Stimulated activated CD4-positive, alpha-beta T cell treated with anti-CD3 and anti-CD28 coated beads, Interleukin-2, amount 100 ng/mL, for 4 hours (primary cell): ENCODE data around the gene LCE3B.
A peak's percentile ranks its signal among the peaks of the same experiment; 100 is the strongest.
"Not testable (repeated sequence)": the region's sequence is repeated elsewhere in the genome, so short reads cannot be mapped to it uniquely, and the experiment has no call there.

Experiments
- DNase-seq: peaks from one replicate; pipeline ENCODE4 v3.0.0-alpha.2; 2020; ENCODE audit warnings: low read depth

Gene LCE3B

GRCh38 chr1:152613511-152613910, at the start of gene LCE3B:
LCE3B (plus strand) TSS chr1:152613811; CDS start chr1:152613811, 0 bp downstream.
- DNase-seq: no peak

GRCh38 chr1:152565115-152565514, 48.5 kb upstream of the LCE3B start:
- DNase-seq: no peak

GRCh38 chr1:152565535-152566215, 47.9 kb upstream of the LCE3B start:
- no peak for DNase-seq

GRCh38 chr1:152566681-152567080, 46.9 kb upstream of the LCE3B start, which contains the start of gene LCE3E:
LCE3E (minus strand) TSS chr1:152566780; CDS start chr1:152566208, 572 bp downstream.
- DNase-seq: no peak

- DNase-seq: no peak
Measured at GRCh38 chr1:152577168-152577567, 36.4 kb upstream of the LCE3B start.

GRCh38 chr1:152579526-152579925, 34.1 kb upstream of the LCE3B start:
- DNase-seq: not testable (repeated sequence)

GRCh38 chr1:152580433-152580832, 33.2 kb upstream of the LCE3B start, which contains the start of gene LCE3D:
LCE3D (minus strand) TSS chr1:152580516; CDS start chr1:152579936, 580 bp downstream.
- DNase-seq: no peak

- no peak for DNase-seq
Measured at GRCh38 chr1:152582647-152583046, 31.0 kb upstream of the LCE3B start.

GRCh38 chr1:152585586-152585985, 28.0 kb upstream of the LCE3B start:
- DNase-seq: no peak

- no peak for DNase-seq
Measured at GRCh38 chr1:152596986-152597385, 16.6 kb upstream of the LCE3B start.

GRCh38 chr1:152599934-152600333, 13.7 kb upstream of the LCE3B start, which contains the start of gene LCE3C:
LCE3C (plus strand) TSS chr1:152600234; CDS start chr1:152600732, 498 bp downstream.
- no peak for DNase-seq

GRCh38 chr1:152621993-152622392, 8.4 kb downstream of the LCE3B start:
- no peak for DNase-seq

GRCh38 chr1:152622803-152623202, 9.2 kb downstream of the LCE3B start, which contains the start of gene LCE3A:
LCE3A (minus strand) TSS chr1:152623103; CDS start chr1:152623103, 0 bp downstream.
- no peak for DNase-seq

- DNase-seq: no peak
Measured at GRCh38 chr1:152623203-152623844, 9.7 kb downstream of the LCE3B start.

- no peak for DNase-seq
Measured at GRCh38 chr1:152626744-152627143, 13.1 kb downstream of the LCE3B start.

- DNase-seq: no peak
Measured at GRCh38 chr1:152630596-152630995, 17.0 kb downstream of the LCE3B start.

- no peak for DNase-seq
Measured at GRCh38 chr1:152640351-152640750, 26.7 kb downstream of the LCE3B start.

GRCh38 chr1:152643945-152644344, 30.3 kb downstream of the LCE3B start:
- DNase-seq: no peak

- no peak for DNase-seq
Measured at GRCh38 chr1:152645146-152645545, 31.5 kb downstream of the LCE3B start.

- DNase-seq: no peak
Measured at GRCh38 chr1:152646656-152647055, 33.0 kb downstream of the LCE3B start.

- peak; percentile 2 for DNase-seq
Measured at GRCh38 chr1:152654110-152654509, 40.5 kb downstream of the LCE3B start.

GRCh38 chr1:152656459-152656858, 42.8 kb downstream of the LCE3B start:
- DNase-seq: no peak

GRCh38 chr1:152657677-152658076, 44.1 kb downstream of the LCE3B start:
- no peak for DNase-seq
